Activated T-cell treated with anti-CD3 and anti-CD28 coated beads for 1 hour (primary cell): Measurements from ENCODE around the gene DRD4.
"Not testable (repeated sequence)": the region's sequence is repeated elsewhere in the genome, so short reads cannot be mapped to it uniquely, and the experiment has no call there.

ENCODE experiments used
- DNase-seq: peaks from one replicate; pipeline ENCODE4 v3.0.0-alpha.2; 2020; ENCODE audit warnings: low read depth

Gene DRD4

GRCh38 chr11:645536-645935 is 8.5 kb downstream of the DRD4 start:
- DNase-seq: no peak

GRCh38 chr11:646214-646613 is 9.1 kb downstream of the DRD4 start:
- DNase-seq: no peak

- DNase-seq: not testable (repeated sequence)
Observed at GRCh38 chr11:647672-648158, 10.6 kb downstream of the DRD4 start.

- no peak for DNase-seq
Observed at GRCh38 chr11:650482-650881, 13.4 kb downstream of the DRD4 start.

DNA sequence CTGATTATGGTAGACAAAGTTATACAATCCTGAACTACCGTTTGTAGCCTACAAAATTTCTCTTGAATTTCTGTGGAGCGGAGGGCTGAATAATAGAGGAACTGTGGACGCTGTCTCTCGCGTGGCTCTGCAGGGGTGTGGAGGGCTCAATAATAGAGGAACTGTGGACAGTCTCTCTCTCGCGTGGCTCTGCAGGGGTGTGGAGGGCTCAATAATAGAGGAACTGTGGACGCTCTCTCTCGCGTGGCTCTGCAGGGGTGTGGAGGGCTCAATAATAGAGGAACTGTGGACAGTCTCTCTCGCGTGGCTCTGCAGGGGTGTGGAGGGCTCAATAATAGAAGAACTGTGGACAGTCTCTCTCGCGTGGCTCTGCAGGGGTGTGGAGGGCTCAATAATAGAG is 16.1 kb downstream of the DRD4 start:
- DNase-seq: not testable (repeated sequence)

- DNase-seq: no peak
Observed at GRCh38 chr11:653837-654236, 16.8 kb downstream of the DRD4 start.

GRCh38 chr11:654444-654843 is 17.4 kb downstream of the DRD4 start:
- DNase-seq: not testable (repeated sequence)

DNA sequence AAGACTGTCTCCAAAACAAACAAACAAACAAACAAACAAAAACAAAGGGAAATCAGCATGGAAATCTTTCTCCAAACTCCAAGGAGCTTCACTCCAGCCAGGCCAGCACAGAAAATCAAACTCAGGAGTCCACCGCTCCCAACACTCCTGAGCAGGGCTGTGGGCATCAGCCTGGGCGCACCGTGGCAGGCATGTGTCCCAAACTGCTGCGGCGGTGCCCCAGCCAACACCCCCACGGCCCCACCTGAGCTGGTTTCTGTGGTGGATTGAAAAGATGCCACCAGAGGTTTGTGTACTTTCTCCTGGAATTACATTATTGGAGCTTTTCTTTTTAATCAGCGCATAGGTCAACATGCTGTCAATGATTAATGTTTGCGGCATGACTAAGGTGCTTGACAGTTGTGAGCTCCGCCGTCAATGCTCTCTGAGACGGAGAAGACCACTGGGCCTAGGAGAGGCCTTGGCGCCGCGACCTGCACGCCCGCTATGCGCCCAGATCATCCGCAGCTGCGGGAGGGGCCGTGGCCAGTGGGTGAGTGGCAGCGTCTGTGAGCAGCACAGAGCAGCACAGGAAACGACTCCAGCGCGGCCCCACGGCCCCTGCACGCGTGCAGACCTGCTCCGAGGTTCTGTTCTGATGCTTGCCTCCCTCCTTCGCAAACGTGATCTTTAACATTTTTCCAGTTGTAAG is 18.1 kb downstream of the DRD4 start:
- DNase-seq: no peak

DNA sequence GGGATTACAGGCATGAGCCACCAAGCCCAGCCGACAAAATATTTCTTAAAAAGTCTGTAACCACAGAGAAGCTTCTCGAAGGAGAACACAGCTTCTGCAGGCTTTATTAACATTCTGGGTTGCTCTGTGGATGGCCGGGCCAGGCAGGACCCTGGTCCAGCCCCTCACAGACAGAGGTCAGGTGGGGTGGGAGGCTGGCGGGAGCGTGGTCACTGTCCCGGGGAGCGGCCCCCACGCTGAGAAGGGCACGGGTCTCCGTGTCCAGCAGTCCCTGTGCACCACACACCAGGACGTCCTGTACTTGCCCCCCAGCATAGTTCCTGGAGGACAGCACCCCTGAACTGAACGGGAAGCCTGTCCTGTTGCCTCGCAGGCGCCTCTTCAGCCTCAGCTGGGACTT is 19.4 kb downstream of the DRD4 start:
- DNase-seq: no peak

GRCh38 chr11:656866-657265 is 19.8 kb downstream of the DRD4 start:
- DNase-seq: no peak

GRCh38 chr11:657691-658126 is 20.6 kb downstream of the DRD4 start:
- DNase-seq: no peak

- no peak for DNase-seq
Observed at GRCh38 chr11:659532-660085, 22.5 kb downstream of the DRD4 start.

GRCh38 chr11:660281-660680 is 23.2 kb downstream of the DRD4 start:
- no peak for DNase-seq

DNA sequence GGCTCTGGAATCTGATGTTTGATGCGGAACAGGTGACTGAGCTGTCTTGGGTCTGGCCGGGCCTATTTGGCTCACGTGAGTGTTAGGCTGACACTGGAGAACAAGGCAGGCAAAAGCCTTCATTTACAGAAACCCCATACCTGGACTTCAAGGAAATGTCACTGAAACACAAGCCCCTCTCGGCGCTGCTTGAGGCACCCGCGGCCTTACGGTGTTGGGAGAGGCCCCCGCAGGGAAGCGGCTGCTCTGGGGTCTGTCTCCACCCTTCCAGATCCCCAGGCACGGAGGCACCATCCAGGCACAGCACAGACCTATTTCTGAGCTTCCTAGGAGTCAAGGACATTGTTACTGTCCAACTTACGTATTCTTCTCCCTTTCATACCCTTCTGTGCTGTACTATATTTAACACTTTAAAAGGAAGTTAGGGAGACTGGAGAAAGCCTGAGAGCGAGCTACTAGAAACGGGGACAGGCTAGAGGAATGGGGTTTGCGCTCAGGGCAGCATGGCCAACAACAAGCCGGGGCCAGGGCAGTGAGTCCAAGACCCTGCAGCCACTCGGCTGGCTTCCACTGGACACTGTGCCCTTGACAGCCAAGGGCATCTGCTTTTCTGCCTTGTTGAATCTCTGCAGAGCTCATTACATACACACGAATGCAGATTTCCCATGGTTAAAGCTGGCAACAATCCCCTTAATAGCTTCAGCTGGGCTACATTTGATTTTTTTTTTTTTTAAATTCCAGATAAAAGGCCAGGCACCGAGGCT is 23.8 kb downstream of the DRD4 start:
- no peak for DNase-seq

DNA sequence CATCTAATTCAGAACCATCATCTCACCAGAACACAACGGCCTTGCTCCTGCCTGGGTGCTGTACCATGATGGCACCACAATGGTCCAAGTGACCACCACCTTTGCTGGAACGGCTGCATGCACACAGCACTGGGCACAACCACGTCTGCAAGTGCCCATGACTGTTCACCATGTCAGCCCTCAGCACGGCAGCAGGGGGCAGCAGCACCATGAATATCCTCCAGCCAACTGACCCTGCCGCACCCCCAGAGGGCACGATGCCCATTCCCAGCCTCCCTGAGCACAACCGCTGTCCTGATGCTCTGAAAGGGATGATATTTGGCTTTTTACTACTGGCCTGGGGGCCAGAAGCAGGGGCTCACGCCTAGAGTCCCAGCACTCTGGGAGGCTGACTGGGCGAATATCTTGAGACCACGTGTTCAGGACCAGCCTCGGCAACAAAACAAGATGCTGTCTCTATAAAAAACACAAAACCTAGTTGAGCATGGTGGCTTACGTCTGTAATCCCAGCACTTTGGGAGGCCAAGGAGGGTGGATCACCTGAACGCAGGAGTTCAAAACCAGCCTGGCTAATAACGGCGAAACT is 25.7 kb downstream of the DRD4 start:
- peak; percentile 22 for DNase-seq

GRCh38 chr11:665062-665703 is 28.1 kb downstream of the DRD4 start:
- DNase-seq: no peak

GRCh38 chr11:665704-666281 is 28.7 kb downstream of the DRD4 start:
- DNase-seq: no peak

- no peak for DNase-seq
Observed at GRCh38 chr11:673866-674265, 36.8 kb downstream of the DRD4 start.

- no peak for DNase-seq
Observed at GRCh38 chr11:674406-674805, 37.3 kb downstream of the DRD4 start.

- no peak for DNase-seq
Observed at GRCh38 chr11:678297-678696, 41.2 kb downstream of the DRD4 start.

DNA sequence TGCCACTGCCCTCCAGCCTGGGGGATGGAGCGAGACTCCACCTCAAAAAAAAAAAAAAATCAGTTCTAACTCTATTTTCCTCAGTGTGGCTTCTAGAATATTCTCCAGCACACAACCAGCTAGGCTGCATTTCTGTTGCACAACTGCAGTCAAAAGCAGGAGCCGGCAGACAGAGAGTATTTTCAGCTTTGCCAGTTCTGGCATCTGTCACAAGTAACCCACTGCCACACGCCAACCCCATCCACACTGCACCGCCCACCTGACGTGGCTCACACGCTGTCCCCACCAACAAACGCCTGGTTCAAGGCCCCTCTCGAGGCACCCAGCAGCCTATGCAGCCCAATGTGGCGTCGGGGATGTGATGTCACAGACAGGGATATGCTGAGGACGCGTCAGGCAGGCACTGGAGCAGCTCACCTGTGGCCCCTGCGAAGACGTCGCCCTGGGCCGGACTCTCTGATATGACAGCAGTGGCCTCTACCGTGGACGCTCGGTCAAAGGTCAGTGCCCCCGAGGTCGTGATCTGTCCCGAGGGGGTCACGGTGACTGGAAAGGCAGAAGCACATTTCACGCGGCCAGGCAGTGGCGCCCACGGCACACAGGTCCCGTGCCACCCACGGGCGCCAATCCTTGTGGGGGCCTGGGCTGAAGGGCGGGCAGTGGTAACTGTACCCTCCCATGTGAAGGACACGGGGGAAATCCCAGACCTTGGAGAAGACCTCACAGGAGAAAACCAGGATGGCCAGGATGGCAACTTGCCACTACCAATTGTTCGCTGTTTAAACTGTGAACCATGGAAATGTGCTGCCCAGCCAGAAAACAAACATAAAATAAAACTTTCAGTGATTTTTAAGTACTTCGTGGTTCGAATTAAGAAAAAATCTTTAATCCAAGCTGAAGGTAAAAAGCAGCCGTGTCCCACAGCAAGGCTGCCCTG is 42.5 kb downstream of the DRD4 start:
- no peak for DNase-seq
